ENCODE measurements around the gene SEMA6D. TPM values are rescaled to one million over a fixed set of nuclear protein-coding genes. Genes with fewer than 3 reads are reported as not detected.

SEMA6D gene
- polyA plus RNA-seq, 1 of the 3 experiments (the other 2 are of a cell fraction): 0.30 TPM

- no peaks in the 10 kb centered on the region for H3K9me3 ChIP-seq
- no peak overlapping the region for H3K4me3 ChIP-seq (ENCODE audit: low read depth in 2 of 2, low read length in 1 of 2)
- H3F3A ChIP-seq (replicated peaks; ENCODE audit: insufficient read depth): no peaks in the 10 kb centered on the region
- H3K9me2 ChIP-seq: no peaks in the 10 kb centered on the region
- H3K27me3 ChIP-seq (ENCODE audit: insufficient read depth): no peaks in the 10 kb centered on the region
- H4K20me1 ChIP-seq (ENCODE audit: insufficient read depth): no peaks in the 10 kb centered on the region
- CTCF ChIA-PET: interaction anchor here (0.5 to 4.0 kb wide), 7 partner anchors 14 to 468 kb away, joined by 3 to 14 read pairs (median 4); partner anchors contain the start of gene SEMA6D
- H3K27ac ChIP-seq (ENCODE audit: low read depth in 2 of 2, low read length in 1 of 2): peak overlapping the region in 1 of 2 experiments; percentile 34; a peak in 1 of 4 replicates
- DNase-seq: no peak
- H3K4me1 ChIP-seq (ENCODE audit: control insufficient read depth in 1 of 2, insufficient read depth in 2 of 2, low read depth in 1 of 2, low read length in 1 of 2): peaks cover 0 to 37% of the 10 kb centered on the region in 2 experiments; a peak in 2 of 4 replicates
- TF ChIP-seq TAF1 (IDR thresholded peaks at IDR 0.05; ENCODE audit: borderline replicate concordance, low read depth, low read length) (no peak), GATA2 (CRISPR knock-in tag; IDR thresholded peaks at IDR 0.05) (peak; percentile 87), TCF12 (IDR thresholded peaks at IDR 0.05) (peak; percentile 60), YY1 (IDR thresholded peaks at IDR 0.05; ENCODE audit: low read depth) (no peak), PBX3 (IDR thresholded peaks at IDR 0.05) (peak; percentile 26), MEF2A (IDR thresholded peaks at IDR 0.05; ENCODE audit: borderline replicate concordance, low read depth) (no peak), TEAD4 (IDR thresholded peaks at IDR 0.05; ENCODE audit: borderline replicate concordance, insufficient read depth) (no peak), FOXM1 (IDR thresholded peaks at IDR 0.05; ENCODE audit: low read depth) (no peak), MXI1 (IDR thresholded peaks at IDR 0.05; ENCODE audit: low read depth, low read length) (no peak), SMC3 (IDR thresholded peaks at IDR 0.05; ENCODE audit: low read depth, low read length) (no peak), RCOR1 (IDR thresholded peaks at IDR 0.05; ENCODE audit: low read length) (peak; percentile 90), USF1 (IDR thresholded peaks at IDR 0.05; ENCODE audit: borderline replicate concordance, low read depth) (no peak), RAD21 (IDR thresholded peaks at IDR 0.05; ENCODE audit: low read length) (no peak; the same call in 1 of the 2 replicates), FOSL2 (IDR thresholded peaks at IDR 0.05; ENCODE audit: borderline replicate concordance, low read depth) (no peak), IRF3 (IDR thresholded peaks at IDR 0.05; ENCODE audit: low read depth, low read length) (no peak), CHD2 (IDR thresholded peaks at IDR 0.05; ENCODE audit: low read length, partially characterized antibody) (peak; percentile 37), FOXJ3 (CRISPR knock-in tag; IDR thresholded peaks at IDR 0.05) (peak; percentile 35; the same call in 1 of the 2 replicates), USF2 (IDR thresholded peaks at IDR 0.05; ENCODE audit: borderline replicate concordance, low read depth, low read length) (no peak), EP300 (IDR thresholded peaks at IDR 0.05; ENCODE audit: borderline replicate concordance in 1 of 2, low read depth in 1 of 2, low read length in 1 of 2) (peak in 1 of 2 experiments; percentile 86; a peak in 2 of 4 replicates), SIN3A (IDR thresholded peaks at IDR 0.05; ENCODE audit: borderline replicate concordance, low read depth, low read length) (no peak)
- H3K36me3 ChIP-seq (replicated peaks in 1 of 2; ENCODE audit: control insufficient read depth in 1 of 2, insufficient read depth in 2 of 2, low read length in 1 of 2): no peaks in the 10 kb centered on the region
- POLR2A ChIA-PET: interaction anchor here (1.3 kb wide), 1 partner anchor 102 kb away, joined by 3 read pairs; no protein-coding TSS in a partner anchor
- H3K4me2 ChIP-seq: no peak overlapping the region
- no peaks in the 10 kb centered on the region for H3K79me2 ChIP-seq (ENCODE audit: insufficient read depth)
- H2AFZ ChIP-seq (ENCODE audit: low read depth): no peak overlapping the region
- 17% methylated on average over 8 of the region's 8 CpGs for WGBS (ENCODE audit: low lambda C conversion rate)
- no peak overlapping the region for H3K9ac ChIP-seq
These were observed 103.5 kb downstream of the SEMA6D start for GRCh38 chr15:47820747-47821319.

All from SK-N-SH (cell line).